ENCODE data around the gene C5orf63. TPM values are rescaled to one million over a fixed set of nuclear protein-coding genes. Genes with fewer than 3 reads are reported as not detected.
A peak's percentile ranks its signal among the peaks of the same experiment; 100 is the strongest.

The C5orf63 gene
- total RNA-seq, 2 donors from 2014 or later, result 11.0 to 12.3 TPM

GRCh38 chr5:127085796-127086195, 12.5 kb upstream of the C5orf63 start:
- Mint-ChIP-seq H3K4me3 (no peak overlapping the region), H3K4me1 (no peaks in the 10 kb centered on the region), H3K9me3 (no peaks in the 10 kb centered on the region), H3K27me3 (peaks cover 7% of the 10 kb centered on the region), H3K27ac (no peak overlapping the region), H3K36me3 (ENCODE audit: low read depth) (no peaks in the 10 kb centered on the region)
- ATAC-seq (replicated peaks), result no peak

GRCh38 chr5:127085371-127085770, 12.1 kb upstream of the C5orf63 start:
- no peaks in the 10 kb centered on the region for H3K4me1 Mint-ChIP-seq
- H3K9me3 Mint-ChIP-seq, result no peaks in the 10 kb centered on the region

GRCh38 chr5:127084656-127085055, 11.4 kb upstream of the C5orf63 start:
- H3K27me3 Mint-ChIP-seq, result peaks cover 11% of the 10 kb centered on the region
- H3K4me3 Mint-ChIP-seq, result no peak overlapping the region
- no peaks in the 10 kb centered on the region for H3K4me1 Mint-ChIP-seq
- no peak for ATAC-seq (replicated peaks)
- no peak overlapping the region for H3K27ac Mint-ChIP-seq
- H3K36me3 Mint-ChIP-seq (ENCODE audit: low read depth), result no peaks in the 10 kb centered on the region
- no peaks in the 10 kb centered on the region for H3K9me3 Mint-ChIP-seq

More at GRCh38 chr5:127085371-127085770, 12.1 kb upstream of the C5orf63 start:
- Mint-ChIP-seq H3K36me3 (ENCODE audit: low read depth) (no peaks in the 10 kb centered on the region), H3K4me3 (no peak overlapping the region), H3K27ac (no peak overlapping the region), H3K27me3 (peaks cover 7% of the 10 kb centered on the region)
- no peak for ATAC-seq (replicated peaks)

GRCh38 chr5:127083711-127084110, 10.4 kb upstream of the C5orf63 start:
- Mint-ChIP-seq H3K4me1 (no peaks in the 10 kb centered on the region), H3K27ac (no peak overlapping the region), H3K4me3 (no peak overlapping the region), H3K9me3 (no peaks in the 10 kb centered on the region), H3K27me3 (peaks cover 11% of the 10 kb centered on the region), H3K36me3 (ENCODE audit: low read depth) (no peaks in the 10 kb centered on the region)
- ATAC-seq (replicated peaks), result no peak

- Mint-ChIP-seq H3K4me1 (no peaks in the 10 kb centered on the region), H3K36me3 (ENCODE audit: low read depth) (no peaks in the 10 kb centered on the region), H3K4me3 (no peak overlapping the region), H3K9me3 (no peaks in the 10 kb centered on the region), H3K27ac (no peak overlapping the region), H3K27me3 (peaks cover 7% of the 10 kb centered on the region)
- no peak for ATAC-seq (replicated peaks)
Observed at GRCh38 chr5:127079994-127080491, 6.7 kb upstream of the C5orf63 start.

- Mint-ChIP-seq H3K4me3 (no peak overlapping the region), H3K4me1 (peaks cover 6% of the 10 kb centered on the region), H3K27me3 (peaks cover 4% of the 10 kb centered on the region), H3K36me3 (ENCODE audit: low read depth) (no peaks in the 10 kb centered on the region), H3K27ac (no peak overlapping the region), H3K9me3 (no peaks in the 10 kb centered on the region)
- no peak for ATAC-seq (replicated peaks)
Observed at GRCh38 chr5:127077366-127077765, 4.1 kb upstream of the C5orf63 start.

GRCh38 chr5:127076315-127077129, 3.2 kb upstream of the C5orf63 start:
- peaks cover under 1% of the 10 kb centered on the region for H3K36me3 Mint-ChIP-seq (ENCODE audit: low read depth)
- H3K27ac Mint-ChIP-seq, result no peak overlapping the region
- no peak for ATAC-seq (replicated peaks)

GRCh38 chr5:127074466-127074865, 1.2 kb upstream of the C5orf63 start:
- Mint-ChIP-seq H3K4me1 (peaks cover 6% of the 10 kb centered on the region), H3K36me3 (ENCODE audit: low read depth) (peaks cover 17% of the 10 kb centered on the region), H3K27ac (no peak overlapping the region), H3K4me3 (peak overlapping the region; percentile 80), H3K9me3 (no peaks in the 10 kb centered on the region), H3K27me3 (no peaks in the 10 kb centered on the region)
- ATAC-seq (replicated peaks), result no peak

More at GRCh38 chr5:127076315-127077129, 3.2 kb upstream of the C5orf63 start:
- Mint-ChIP-seq H3K4me3 (no peak overlapping the region), H3K9me3 (no peaks in the 10 kb centered on the region), H3K4me1 (peaks cover 6% of the 10 kb centered on the region), H3K27me3 (peaks cover 4% of the 10 kb centered on the region)

GRCh38 chr5:127070243-127070642, 3.1 kb downstream of the C5orf63 start:
- no peak for ATAC-seq (replicated peaks)
- peaks cover 19% of the 10 kb centered on the region for H3K36me3 Mint-ChIP-seq (ENCODE audit: low read depth)
- H3K4me1 Mint-ChIP-seq, result peaks cover 6% of the 10 kb centered on the region
- no peak overlapping the region for H3K4me3 Mint-ChIP-seq
- no peak overlapping the region for H3K27ac Mint-ChIP-seq
- H3K9me3 Mint-ChIP-seq, result no peaks in the 10 kb centered on the region
- H3K27me3 Mint-ChIP-seq, result no peaks in the 10 kb centered on the region

GRCh38 chr5:127068493-127069214, 4.6 kb downstream of the C5orf63 start:
- Mint-ChIP-seq H3K27ac (no peak overlapping the region), H3K36me3 (ENCODE audit: low read depth) (peaks cover 19% of the 10 kb centered on the region), H3K4me1 (peaks cover 1% of the 10 kb centered on the region), H3K27me3 (no peaks in the 10 kb centered on the region), H3K4me3 (no peak overlapping the region), H3K9me3 (no peaks in the 10 kb centered on the region)
- no peak for ATAC-seq (replicated peaks)

- no peaks in the 10 kb centered on the region for H3K4me1 Mint-ChIP-seq
- peaks cover 19% of the 10 kb centered on the region for H3K36me3 Mint-ChIP-seq (ENCODE audit: low read depth)
- H3K27ac Mint-ChIP-seq, result no peak overlapping the region
- ATAC-seq (replicated peaks), result no peak
- H3K27me3 Mint-ChIP-seq, result no peaks in the 10 kb centered on the region
- H3K4me3 Mint-ChIP-seq, result no peak overlapping the region
- no peaks in the 10 kb centered on the region for H3K9me3 Mint-ChIP-seq
Observed at GRCh38 chr5:127066721-127067120, 6.6 kb downstream of the C5orf63 start.

- no peaks in the 10 kb centered on the region for H3K27me3 Mint-ChIP-seq
- no peak overlapping the region for H3K27ac Mint-ChIP-seq
- ATAC-seq (replicated peaks), result no peak
- H3K4me3 Mint-ChIP-seq, result no peak overlapping the region
- H3K36me3 Mint-ChIP-seq (ENCODE audit: low read depth), result peaks cover 1% of the 10 kb centered on the region
- H3K4me1 Mint-ChIP-seq, result no peaks in the 10 kb centered on the region
- no peaks in the 10 kb centered on the region for H3K9me3 Mint-ChIP-seq
Observed at GRCh38 chr5:127064253-127064840, 9.0 kb downstream of the C5orf63 start.

- Mint-ChIP-seq H3K9me3 (no peaks in the 10 kb centered on the region), H3K27me3 (no peaks in the 10 kb centered on the region), H3K36me3 (ENCODE audit: low read depth) (peaks cover 6% of the 10 kb centered on the region), H3K27ac (no peak overlapping the region), H3K4me3 (no peak overlapping the region), H3K4me1 (no peaks in the 10 kb centered on the region)
- ATAC-seq (replicated peaks), result no peak
Observed at GRCh38 chr5:127063257-127063913, 9.9 kb downstream of the C5orf63 start.

- no peak for ATAC-seq (replicated peaks)
- Mint-ChIP-seq H3K4me1 (no peaks in the 10 kb centered on the region), H3K36me3 (ENCODE audit: low read depth) (peaks cover 19% of the 10 kb centered on the region), H3K4me3 (no peak overlapping the region), H3K27me3 (no peaks in the 10 kb centered on the region), H3K27ac (no peak overlapping the region), H3K9me3 (no peaks in the 10 kb centered on the region)
Observed at GRCh38 chr5:127061956-127062355, 11.3 kb downstream of the C5orf63 start.

Data from activated T-helper 17 cell treated with anti-CD3 and anti-CD28 coated beads, Interleukin-2, amount 50 U/mL, for 72 hours (primary cell).